Measurements from ENCODE around the gene EEA1.

- TF ChIP-seq POLR2A (IDR thresholded peaks at IDR 0.05), result no peak
- TF ChIP-seq CTCF (IDR thresholded peaks at IDR 0.05), result no peak
Observed at GRCh38 chr12:92859650-92860386, 69.3 kb downstream of the EEA1 start.

Measured in lower leg skin (tissue), 3 donors.